GM06990 (cell line): ENCODE results near the gene NT5E.

Experiments
- DNase-seq: peaks from one replicate; pipeline ENCODE4 v3.0.0-alpha.2; 2011; ENCODE audit not compliant: insufficient read length; ENCODE audit errors: extremely low read depth
- H3K27me3 ChIP-seq: replicated peaks from 2 replicates; pipeline ENCODE4 v1.6.0; 2011; ENCODE audit warnings: low read length; ENCODE audit not compliant: control insufficient read depth, insufficient read depth
- H3K36me3 ChIP-seq: 2 replicates; pipeline ENCODE4 v1.5.1; 2011; ENCODE audit warnings: low read length; ENCODE audit not compliant: control insufficient read depth, insufficient read depth
- H3K4me3 ChIP-seq: replicated peaks from 2 replicates; pipeline ENCODE4 v1.5.1; 2011; ENCODE audit warnings: low read depth, mild to moderate bottlenecking, control low read depth, low read length
- CTCF ChIP-seq: IDR thresholded peaks from 2 replicates; pipeline ENCODE4 v1.5.1; 2011; ENCODE audit warnings: low read length, control low read depth, mild to moderate bottlenecking, inconsistent platforms; ENCODE audit not compliant: insufficient read depth, poor library complexity, severe bottlenecking

Gene NT5E

GRCh38 chr6:85484948-85485347 lies 35.1 kb downstream of the NT5E start:
- no peak for DNase-seq
- Histone ChIP-seq H3K27me3 (no peaks in the 10 kb centered on the region), H3K36me3 (no peaks in the 10 kb centered on the region), H3K4me3 (no peak overlapping the region)
- no peak for TF ChIP-seq CTCF

GRCh38 chr6:85490516-85491248 lies 40.8 kb downstream of the NT5E start:
- no peaks in the 10 kb centered on the region for H3K36me3 ChIP-seq
- no peak for TF ChIP-seq CTCF
- H3K4me3 ChIP-seq = no peak overlapping the region
- no peak for DNase-seq
- no peaks in the 10 kb centered on the region for H3K27me3 ChIP-seq

GRCh38 chr6:85493389-85493788 lies 43.5 kb downstream of the NT5E start:
- no peaks in the 10 kb centered on the region for H3K27me3 ChIP-seq
- no peak overlapping the region for H3K4me3 ChIP-seq
- no peaks in the 10 kb centered on the region; the same call in 1 of the 2 replicates for H3K36me3 ChIP-seq
- no peak for TF ChIP-seq CTCF
- DNase-seq = no peak

- no peak for DNase-seq
- no peak for TF ChIP-seq CTCF
Observed at GRCh38 chr6:85494547-85495536, 45.0 kb downstream of the NT5E start.

GRCh38 chr6:85496009-85496579 lies 46.2 kb downstream of the NT5E start:
- DNase-seq = peak; percentile 18
- Histone ChIP-seq H3K4me3 (no peak overlapping the region), H3K36me3 (no peaks in the 10 kb centered on the region; the same call in 1 of the 2 replicates), H3K27me3 (no peaks in the 10 kb centered on the region)
- no peak for TF ChIP-seq CTCF

More at GRCh38 chr6:85494547-85495536, 45.0 kb downstream of the NT5E start:
- H3K36me3 ChIP-seq = no peaks in the 10 kb centered on the region; the same call in 1 of the 2 replicates
- no peak overlapping the region for H3K4me3 ChIP-seq
- H3K27me3 ChIP-seq = no peaks in the 10 kb centered on the region
